ENCODE data around the gene EIF5.

The EIF5 gene

GRCh38 chr14:103333754-103334643, at the start of gene EIF5:
Gene EIF5 (plus strand): TSS chr14:103334237. CDS start chr14:103335861, 1,624 bp downstream.
- peak; percentile 67 for TF ChIP-seq MYC (IDR thresholded peaks at IDR 0.05; ENCODE audit: low read depth, low read length)
- TF ChIP-seq CTCF (IDR thresholded peaks at IDR 0.05; ENCODE audit: low read depth, low read length) = no peak
- TF ChIP-seq MAX (IDR thresholded peaks at IDR 0.05; ENCODE audit: low read depth, low read length) = 0 out of 2 replicates have a peak, but pooled peaks have one; percentile 44
- TF ChIP-seq POLR2A (IDR thresholded peaks at IDR 0.05; ENCODE audit: extremely low read depth, insufficient read length) = peak; percentile 96
- DNase-seq (ENCODE audit: low read depth) = peak; percentile 98
- peak within 1 kb of the TSS; percentile 93 for H3K4me3 ChIP-seq (ENCODE audit: low read depth, low read length)

GRCh38 chr14:103284574-103285467, 49.2 kb upstream of the EIF5 start:
- H3K4me3 ChIP-seq (ENCODE audit: low read depth, low read length) = no peak overlapping the region
- DNase-seq (ENCODE audit: low read depth) = no peak
- TF ChIP-seq POLR2A (IDR thresholded peaks at IDR 0.05; ENCODE audit: extremely low read depth, insufficient read length) (no peak), MAX (IDR thresholded peaks at IDR 0.05; ENCODE audit: low read depth, low read length) (0 out of 2 replicates have a peak, but pooled peaks have one; percentile 39), MYC (IDR thresholded peaks at IDR 0.05; ENCODE audit: low read depth, low read length) (no peak), CTCF (IDR thresholded peaks at IDR 0.05; ENCODE audit: low read depth, low read length) (no peak)

GRCh38 chr14:103286460-103286859, 47.6 kb upstream of the EIF5 start:
- H3K4me3 ChIP-seq (ENCODE audit: low read depth, low read length) = no peak overlapping the region
- TF ChIP-seq MAX (IDR thresholded peaks at IDR 0.05; ENCODE audit: low read depth, low read length) (no peak), CTCF (IDR thresholded peaks at IDR 0.05; ENCODE audit: low read depth, low read length) (no peak), MYC (IDR thresholded peaks at IDR 0.05; ENCODE audit: low read depth, low read length) (no peak), POLR2A (IDR thresholded peaks at IDR 0.05; ENCODE audit: extremely low read depth, insufficient read length) (no peak)
- no peak for DNase-seq (ENCODE audit: low read depth)

- TF ChIP-seq MYC (IDR thresholded peaks at IDR 0.05; ENCODE audit: low read depth, low read length) (no peak), CTCF (IDR thresholded peaks at IDR 0.05; ENCODE audit: low read depth, low read length) (no peak), MAX (IDR thresholded peaks at IDR 0.05; ENCODE audit: low read depth, low read length) (no peak), POLR2A (IDR thresholded peaks at IDR 0.05; ENCODE audit: extremely low read depth, insufficient read length) (no peak)
- no peak overlapping the region for H3K4me3 ChIP-seq (ENCODE audit: low read depth, low read length)
These were observed 46.8 kb upstream of the EIF5 start for GRCh38 chr14:103286968-103287850.

More at GRCh38 chr14:103286968-103287850, 46.8 kb upstream of the EIF5 start:
- no peak for DNase-seq (ENCODE audit: low read depth)
